Erythroblast (primary cell): Measurements from ENCODE around the gene HSFX2.

Source experiments
- GATA1 ChIP-seq: IDR thresholded peaks from 2 replicates; pipeline ENCODE4 v1.6.1; 2011; ENCODE audit warnings: low read depth, mild to moderate bottlenecking, control low read depth, low read length, moderate library complexity
- POLR2A ChIP-seq: IDR thresholded peaks from 2 replicates; pipeline ENCODE4 v1.6.1; 2011; ENCODE audit warnings: mild to moderate bottlenecking, low read length

GRCh38 chrX:149607699-149608098 is 12.6 kb upstream of the HSFX2 start:
- TF ChIP-seq POLR2A (no peak), GATA1 (no peak)
